Activated CD8-positive, alpha-beta memory T cell treated with anti-CD3 and anti-CD28 coated beads, Interleukin-2, amount 50 U/mL, for 48 hours (primary cell): ENCODE measurements around the gene DNAI4.
"Not testable (repeated sequence)": the region's sequence is repeated elsewhere in the genome, so short reads cannot be mapped to it uniquely, and the experiment has no call there.

ENCODE experiments used
- DNase-seq: peaks from one replicate; pipeline ENCODE4 v3.0.0-alpha.2; 2020

DNAI4 gene

GRCh38 chr1:66924756-66925557, at the start of gene DNAI4, which contains the start of gene MIER1:
TSS of gene DNAI4 (minus strand) at chr1:66924856. CDS start at chr1:66924831, 25 bp downstream.
TSS of gene MIER1 (plus strand) at chr1:66924990. CDS start at chr1:66925029, 39 bp downstream.
- peak; percentile 96 for DNase-seq

GRCh38 chr1:66968574-66968973, 43.9 kb upstream of the DNAI4 start:
- no peak for DNase-seq

- DNase-seq: not testable (repeated sequence)
Measured at GRCh38 chr1:66966188-66966873, 41.7 kb upstream of the DNAI4 start.

- no peak for DNase-seq
Measured at GRCh38 chr1:66957938-66958337, 33.3 kb upstream of the DNAI4 start.

- DNase-seq: no peak
Measured at GRCh38 chr1:66954208-66954607, 29.6 kb upstream of the DNAI4 start.

GRCh38 chr1:66951513-66951912, 26.9 kb upstream of the DNAI4 start:
- DNase-seq: no peak

- DNase-seq: no peak
Measured at GRCh38 chr1:66947267-66947666, 22.6 kb upstream of the DNAI4 start.

- DNase-seq: no peak
Measured at GRCh38 chr1:66945316-66945715, 20.7 kb upstream of the DNAI4 start.

GRCh38 chr1:66944330-66945274, 19.9 kb upstream of the DNAI4 start:
- DNase-seq: no peak

- DNase-seq: no peak
Measured at GRCh38 chr1:66943361-66943969, 18.8 kb upstream of the DNAI4 start.

GRCh38 chr1:66940981-66941380, 16.3 kb upstream of the DNAI4 start:
- no peak for DNase-seq

GRCh38 chr1:66938613-66939012, 14.0 kb upstream of the DNAI4 start:
- no peak for DNase-seq

GRCh38 chr1:66937529-66938234, 13.0 kb upstream of the DNAI4 start:
- DNase-seq: no peak

GRCh38 chr1:66933887-66934700, 9.4 kb upstream of the DNAI4 start:
- no peak for DNase-seq

- no peak for DNase-seq
Measured at GRCh38 chr1:66932291-66932690, 7.6 kb upstream of the DNAI4 start.

GRCh38 chr1:66931590-66931989, 6.9 kb upstream of the DNAI4 start:
- no peak for DNase-seq

GRCh38 chr1:66930823-66931174, 6.1 kb upstream of the DNAI4 start:
- no peak for DNase-seq

GRCh38 chr1:66929999-66930822, 5.6 kb upstream of the DNAI4 start:
- DNase-seq: peak; percentile 96

GRCh38 chr1:66929691-66929998, 5.0 kb upstream of the DNAI4 start:
- DNase-seq: no peak

GRCh38 chr1:66929146-66929688, 4.6 kb upstream of the DNAI4 start:
- DNase-seq: no peak
